Stimulated activated effector memory CD8-positive, alpha-beta T cell treated with anti-CD3 and anti-CD28 coated beads, Interleukin-12 subunit alpha, Interleukin-12 subunit beta, amount 100 ng/mL, for 72 hours (primary cell): Measurements from ENCODE around the gene JAM3.

Experiments
- ATAC-seq: fragments of 150-1000 bp; cut with Tn5 transposase; 2 replicates; pipeline ENCODE4 v1.10.0; 2021
- DNase-seq, 2 donors: peaks; one replicate each; pipeline ENCODE4 v3.0.0; 2021 to 2022; ENCODE audit warnings: low spot score in 2 of 2
- H3K27ac Mint-ChIP-seq: one replicate; pipeline ENCODE4 v1.8.0; 2022; ENCODE audit warnings: mild to moderate bottlenecking, mixed read lengths
- H3K36me3 Mint-ChIP-seq: one replicate; pipeline ENCODE4 v1.8.0; 2022; ENCODE audit warnings: mild to moderate bottlenecking, mixed read lengths
- H3K4me1 Mint-ChIP-seq: one replicate; pipeline ENCODE4 v1.8.0; 2022; ENCODE audit warnings: mixed read lengths
- H3K4me3 Mint-ChIP-seq: one replicate; pipeline ENCODE4 v1.8.0; 2022; ENCODE audit warnings: mild to moderate bottlenecking, mixed read lengths
- H3K9me3 Mint-ChIP-seq: one replicate; pipeline ENCODE4 v1.8.0; 2022; ENCODE audit warnings: mixed read lengths

The JAM3 gene

GRCh38 chr11:134199531-134199930 is 130.7 kb downstream of the JAM3 start:
- no peak for DNase-seq
- ATAC-seq = no peak
- H3K36me3 Mint-ChIP-seq = peaks cover 100% of the 10 kb centered on the region
- H3K4me1 Mint-ChIP-seq = peaks cover 6% of the 10 kb centered on the region
- H3K4me3 Mint-ChIP-seq = no peak overlapping the region
- H3K9me3 Mint-ChIP-seq = no peaks in the 10 kb centered on the region
- H3K27ac Mint-ChIP-seq = no peak overlapping the region

- H3K27ac Mint-ChIP-seq = no peak overlapping the region
- ATAC-seq (no peak), DNase-seq (no peak)
- H3K36me3 Mint-ChIP-seq = peaks cover 100% of the 10 kb centered on the region
- H3K4me1 Mint-ChIP-seq = peaks cover 6% of the 10 kb centered on the region
- no peak overlapping the region for H3K4me3 Mint-ChIP-seq
- no peaks in the 10 kb centered on the region for H3K9me3 Mint-ChIP-seq
Observed at GRCh38 chr11:134200688-134201087, 131.8 kb downstream of the JAM3 start.
